Hematopoietic multipotent progenitor cell treated with erythropoietin and hydrocortisone succinate and interleukin-3 and kit ligand, for 17 days (in vitro differentiated cells): ENCODE measurements around the gene HIPK2.

Source experiments
- DNase-seq: peaks from one replicate; pipeline ENCODE4 v3.0.0-alpha.2; 2015; ENCODE audit warnings: low spot score

HIPK2 gene

GRCh38 chr7:139534966-139535651 lies 242.7 kb downstream of the HIPK2 start:
- DNase-seq, result no peak

DNA sequence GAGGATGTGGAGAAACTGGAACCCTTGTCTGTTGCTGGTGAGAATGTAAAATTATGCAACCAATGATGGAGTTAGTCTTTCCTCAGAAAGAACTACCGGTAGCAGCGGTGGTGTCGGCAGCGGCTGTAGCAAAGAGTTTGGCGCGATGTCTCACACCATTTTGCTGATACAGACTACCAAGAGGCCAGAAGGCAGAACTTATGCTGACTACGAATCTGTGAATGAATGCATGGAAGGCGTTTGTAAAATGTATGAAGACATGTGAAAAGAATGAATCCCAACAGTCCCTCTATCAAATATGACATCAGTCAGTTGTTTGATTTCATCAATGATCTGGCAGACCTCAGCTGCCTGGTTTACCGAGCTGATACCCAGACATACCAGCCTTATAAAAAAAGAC lies 243.7 kb downstream of the HIPK2 start:
- no peak for DNase-seq

- DNase-seq, result no peak
These were observed 245.1 kb downstream of the HIPK2 start for GRCh38 chr7:139532636-139533155.

- DNase-seq, result no peak
These were observed 246.7 kb downstream of the HIPK2 start for GRCh38 chr7:139531094-139531493.

GRCh38 chr7:139526578-139527544 lies 250.9 kb downstream of the HIPK2 start:
- DNase-seq, result no peak

GRCh38 chr7:139525750-139526149 lies 252.0 kb downstream of the HIPK2 start:
- no peak for DNase-seq

DNA sequence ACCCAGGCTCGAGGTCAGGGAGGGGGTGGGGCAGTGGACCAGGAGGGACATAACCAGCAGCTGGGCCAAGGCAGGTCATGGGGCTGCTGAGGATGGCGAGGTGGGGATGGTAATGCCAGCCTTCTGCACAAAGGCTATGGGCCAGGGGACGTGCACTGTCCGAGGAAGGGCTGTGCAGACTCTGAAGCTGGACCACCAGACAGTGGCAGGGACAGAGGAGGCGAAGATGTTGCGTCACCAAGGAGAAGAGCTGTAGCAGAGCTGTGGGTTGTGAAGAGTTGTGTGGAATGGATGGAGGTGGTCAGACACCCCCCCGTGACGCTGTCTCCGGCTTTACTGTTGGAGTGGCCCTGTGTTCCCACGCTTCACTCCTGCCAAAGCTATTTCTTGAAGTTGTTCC lies 252.6 kb downstream of the HIPK2 start:
- DNase-seq, result no peak

DNA sequence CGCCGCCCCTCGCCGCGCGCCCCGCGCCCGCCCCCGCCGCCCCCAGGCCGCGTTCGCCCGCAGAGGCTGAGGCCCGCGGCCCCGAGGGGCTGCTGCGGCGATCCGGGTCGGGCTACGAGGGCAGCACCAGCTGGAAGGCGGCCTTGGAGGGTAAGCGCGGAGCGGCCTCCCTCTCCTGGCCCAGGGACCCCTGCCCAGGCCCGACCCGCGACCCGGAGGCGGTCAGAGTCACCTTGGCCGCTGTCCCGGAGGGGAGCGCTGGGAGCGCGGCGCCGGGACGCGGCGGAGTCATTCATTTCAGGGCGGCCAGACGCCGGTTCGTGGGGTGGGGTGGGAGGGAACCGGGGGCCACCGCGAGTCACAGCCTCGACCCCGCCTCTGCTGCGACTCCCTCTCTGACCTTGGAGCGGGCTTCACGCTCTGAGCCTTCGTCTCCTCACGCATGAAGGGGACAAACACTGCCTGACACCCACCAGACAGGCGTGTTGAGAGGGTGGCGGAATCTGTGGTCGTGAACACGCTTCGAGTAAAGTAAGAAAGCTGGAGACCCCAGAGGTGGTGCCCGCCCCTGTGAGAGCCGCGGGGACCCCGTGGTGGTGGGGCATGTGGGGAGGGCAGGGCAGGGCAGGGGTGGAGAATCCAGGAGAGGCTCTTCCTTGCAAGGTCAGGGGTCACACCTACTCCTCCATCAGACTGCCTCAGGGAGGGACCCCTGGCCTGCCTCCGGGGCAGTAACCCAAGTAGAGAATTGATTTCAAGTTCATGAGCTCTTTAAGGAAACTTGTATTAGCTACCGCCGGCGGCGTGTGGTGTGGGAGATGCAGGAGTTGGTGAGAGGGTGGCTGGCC lies 253.6 kb downstream of the HIPK2 start:
- DNase-seq, result no peak

GRCh38 chr7:139523199-139523941 lies 254.4 kb downstream of the HIPK2 start, which contains the start of gene CLEC2L:
CLEC2L (plus strand) TSS chr7:139523685; CDS start chr7:139523928, 243 bp downstream.
- no peak for DNase-seq

GRCh38 chr7:139522830-139523198 lies 255.0 kb downstream of the HIPK2 start:
- no peak for DNase-seq

GRCh38 chr7:139521439-139521838 lies 256.4 kb downstream of the HIPK2 start:
- no peak for DNase-seq

- DNase-seq, result no peak
These were observed 262.5 kb downstream of the HIPK2 start for GRCh38 chr7:139515266-139515665.
